ENCODE measurements around the gene SLC25A25. TPM values are rescaled to one million over a fixed set of nuclear protein-coding genes. Genes with fewer than 3 reads are reported as not detected.

The SLC25A25 gene
- total RNA-seq, 1 donor from 2014 or later: 7.3 TPM

GRCh38 chr9:128092199-128092977 is 24.4 kb downstream of the SLC25A25 start:
- no peak overlapping the region for H3K4me3 ChIP-seq (ENCODE audit: low read depth, low read length)
- TF ChIP-seq, protein P1, sequence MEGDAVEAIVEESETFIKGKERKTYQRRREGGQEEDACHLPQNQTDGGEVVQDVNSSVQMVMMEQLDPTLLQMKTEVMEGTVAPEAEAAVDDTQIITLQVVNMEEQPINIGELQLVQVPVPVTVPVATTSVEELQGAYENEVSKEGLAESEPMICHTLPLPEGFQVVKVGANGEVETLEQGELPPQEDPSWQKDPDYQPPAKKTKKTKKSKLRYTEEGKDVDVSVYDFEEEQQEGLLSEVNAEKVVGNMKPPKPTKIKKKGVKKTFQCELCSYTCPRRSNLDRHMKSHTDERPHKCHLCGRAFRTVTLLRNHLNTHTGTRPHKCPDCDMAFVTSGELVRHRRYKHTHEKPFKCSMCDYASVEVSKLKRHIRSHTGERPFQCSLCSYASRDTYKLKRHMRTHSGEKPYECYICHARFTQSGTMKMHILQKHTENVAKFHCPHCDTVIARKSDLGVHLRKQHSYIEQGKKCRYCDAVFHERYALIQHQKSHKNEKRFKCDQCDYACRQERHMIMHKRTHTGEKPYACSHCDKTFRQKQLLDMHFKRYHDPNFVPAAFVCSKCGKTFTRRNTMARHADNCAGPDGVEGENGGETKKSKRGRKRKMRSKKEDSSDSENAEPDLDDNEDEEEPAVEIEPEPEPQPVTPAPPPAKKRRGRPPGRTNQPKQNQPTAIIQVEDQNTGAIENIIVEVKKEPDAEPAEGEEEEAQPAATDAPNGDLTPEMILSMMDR (conservative IDR thresholded peaks at IDR 0.05; ENCODE audit: low read depth, low read length): no peak
- DNase-seq (ENCODE audit: low read depth): no peak

GRCh38 chr9:128093011-128093410 is 25.0 kb downstream of the SLC25A25 start:
- TF ChIP-seq, protein P1 (conservative IDR thresholded peaks at IDR 0.05; ENCODE audit: low read depth, low read length): no peak
- H3K4me3 ChIP-seq (ENCODE audit: low read depth, low read length): no peak overlapping the region
- no peak for DNase-seq (ENCODE audit: low read depth)

DNA sequence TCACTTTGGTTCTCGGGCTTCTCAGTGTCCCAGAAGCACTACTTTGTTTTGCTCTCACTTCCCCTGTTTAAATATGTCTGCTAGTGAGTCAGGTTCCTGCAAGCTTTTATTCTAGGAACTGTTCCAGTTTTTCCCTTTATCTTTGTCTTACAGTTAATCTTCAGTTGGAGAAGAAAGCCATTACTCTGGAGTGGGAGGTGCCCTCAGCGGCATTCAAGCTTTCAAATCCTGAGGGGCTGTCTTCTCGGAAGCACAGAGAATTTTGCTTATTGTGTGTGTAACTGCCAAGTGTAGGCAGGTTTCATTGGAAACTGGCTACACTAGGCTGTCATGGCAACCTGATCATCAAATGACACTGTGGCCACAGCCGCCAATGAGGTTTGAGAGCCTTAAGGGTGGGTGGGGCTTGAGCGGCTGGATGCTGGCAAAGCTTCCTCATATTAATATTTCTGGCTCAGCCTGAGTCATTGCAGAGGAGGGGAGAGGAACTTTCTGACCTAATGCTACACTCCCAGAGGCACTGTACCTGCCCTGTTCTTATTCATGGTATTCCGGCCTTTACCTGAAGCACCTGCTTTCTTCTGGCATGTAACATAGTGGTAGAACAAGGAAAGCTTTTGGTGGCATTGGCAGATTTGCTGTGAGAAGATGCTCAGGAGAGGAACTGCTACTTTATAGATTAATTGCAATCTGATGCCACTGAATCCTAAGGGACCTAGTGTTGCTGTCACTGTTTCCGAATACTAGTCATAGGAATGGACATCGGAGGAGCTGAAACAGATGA is 26.3 kb downstream of the SLC25A25 start:
- peak overlapping the region; percentile 35 for H3K4me3 ChIP-seq (ENCODE audit: low read depth, low read length)
- DNase-seq (ENCODE audit: low read depth): peak; percentile 78
- TF ChIP-seq, protein P1 (conservative IDR thresholded peaks at IDR 0.05; ENCODE audit: low read depth, low read length): no peak

GRCh38 chr9:128094950-128095544 is 27.0 kb downstream of the SLC25A25 start:
- TF ChIP-seq, protein P1 (conservative IDR thresholded peaks at IDR 0.05; ENCODE audit: low read depth, low read length): no peak
- no peak overlapping the region for H3K4me3 ChIP-seq (ENCODE audit: low read depth, low read length)
- DNase-seq (ENCODE audit: low read depth): no peak

- no peak for DNase-seq (ENCODE audit: low read depth)
- TF ChIP-seq, protein P1 (conservative IDR thresholded peaks at IDR 0.05; ENCODE audit: low read depth, low read length): no peak
- H3K4me3 ChIP-seq (ENCODE audit: low read depth, low read length): no peak overlapping the region
Measured at GRCh38 chr9:128096616-128097536, 28.8 kb downstream of the SLC25A25 start.
